Measurements from ENCODE around the gene METTL16. TPM values are rescaled to one million over a fixed set of nuclear protein-coding genes. Genes with fewer than 3 reads are reported as not detected.
A peak's percentile ranks its signal among the peaks of the same experiment; 100 is the strongest.

The METTL16 gene
- total and polyA plus RNA-seq, 9 of the 15 experiments (the other 6 are each of a cell fraction or from before 2014, with no cell fraction given) = 12.1 to 30.5 (median 19.8) TPM

DNA sequence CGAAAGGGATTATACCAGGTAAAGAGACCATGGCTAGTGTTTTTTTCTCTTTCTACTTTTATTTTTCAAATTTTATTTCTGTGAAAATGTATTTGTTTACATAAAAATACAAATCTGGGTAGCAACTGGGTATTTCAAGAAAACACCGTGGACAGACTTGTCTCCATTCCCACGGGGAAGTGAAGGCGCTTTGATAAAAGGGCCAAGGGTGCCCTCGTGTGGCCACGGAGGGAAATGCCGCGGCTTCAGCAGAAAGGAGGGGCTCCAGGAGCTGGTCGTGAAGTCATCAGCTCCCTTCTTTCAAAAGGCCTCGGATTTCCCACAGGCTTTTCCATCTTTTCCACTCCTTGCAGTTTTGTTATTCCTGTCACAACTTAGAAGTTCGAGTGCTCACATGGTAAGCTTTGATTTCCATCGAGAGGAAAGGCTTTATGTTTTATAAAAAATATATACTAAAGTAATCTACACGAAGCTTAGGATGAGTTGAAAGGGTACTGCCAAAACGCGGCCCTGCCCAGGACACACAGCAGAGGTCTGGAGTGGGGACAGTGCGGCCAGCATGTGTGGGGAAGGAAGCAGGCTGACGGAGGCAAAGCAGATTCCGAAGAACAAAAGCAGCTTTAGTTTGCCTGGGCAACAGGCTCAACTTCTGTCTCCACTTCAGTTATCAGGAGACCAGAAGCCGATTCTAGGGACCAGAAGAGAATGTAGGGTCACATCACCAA, 95.5 kb downstream of the METTL16 start (continued):
- peak; percentile 67 for TF ChIP-seq VEZF1 (CRISPR knock-in tag; IDR thresholded peaks at IDR 0.05)
- TF ChIP-seq ZSCAN32 (CRISPR knock-in tag; IDR thresholded peaks at IDR 0.05) = no peak
- peak; percentile 88 for TF ChIP-seq SMC3 (conservative IDR thresholded peaks at IDR 0.05; ENCODE audit: insufficient read depth, low read depth, low read length)
- no peak for TF ChIP-seq SLC30A9 (CRISPR knock-in tag; IDR thresholded peaks at IDR 0.05)

- H3K4me3 ChIP-seq = no peak overlapping the region
- no peak overlapping the region for H3K27ac ChIP-seq (ENCODE audit: extremely low read depth, low read depth, low read length)
- TF ChIP-seq MYC (IDR thresholded peaks at IDR 0.05; ENCODE audit: low read depth, low read length) (no peak), MYC (CRISPR knock-in tag; IDR thresholded peaks at IDR 0.05; ENCODE audit: borderline replicate concordance, low read depth) (no peak), RERE (CRISPR knock-in tag; IDR thresholded peaks at IDR 0.05; ENCODE audit: borderline replicate concordance) (no peak), ZNF23 (CRISPR knock-in tag; IDR thresholded peaks at IDR 0.05) (no peak), BHLHE40 (IDR thresholded peaks at IDR 0.05; ENCODE audit: low read length) (no peak), BRD4 (IDR thresholded peaks at IDR 0.05) (no peak), ZNF311 (CRISPR knock-in tag; IDR thresholded peaks at IDR 0.05) (no peak)
- no peaks in the 10 kb centered on the region; a peak in 1 of 5 replicates for H3K4me1 ChIP-seq (replicated peaks in 1 of 2; ENCODE audit: control insufficient read depth in 2 of 2, insufficient read depth in 2 of 2, low read length in 2 of 2)
- no peaks in the 10 kb centered on the region for H3K79me2 ChIP-seq (ENCODE audit: control insufficient read depth, insufficient read depth, low read length)
- no peak overlapping the region for H2AFZ ChIP-seq (ENCODE audit: low read depth, low read length)
- no TSS peak for BruUV-seq (replicated peaks)
- intact Hi-C loops (cut with micrococcal nuclease) (no loop called here), in situ Hi-C loops (cut with MboI) (no loop called here)
- H3K9ac ChIP-seq (ENCODE audit: insufficient read depth in 1 of 2, low read depth in 2 of 2, low read length in 2 of 2) = no peak overlapping the region
- H3K9me1 ChIP-seq (ENCODE audit: control insufficient read depth, insufficient read depth, low read length) = no peaks in the 10 kb centered on the region
- no peaks in the 10 kb centered on the region for H3K9me3 ChIP-seq (replicated peaks; ENCODE audit: control insufficient read depth, insufficient read depth, low read depth, low read length)
- peaks cover 46% of the 10 kb centered on the region; the same call in 2 of the 3 replicates for H3K36me3 ChIP-seq (ENCODE audit: control insufficient read depth, insufficient read depth, low read length)
- ATAC-seq (no peak), FAIRE-seq (no peak), DNase-seq (ENCODE audit: extremely low read depth in 1 of 4, low spot score in 3 of 4) (no peak)
- WGBS (ENCODE audit: insufficient coverage, low coverage, missing lambda C conversion rate) = 91% methylated on average over 4 of the region's 9 CpGs
- no peak overlapping the region for H3K4me2 ChIP-seq (ENCODE audit: insufficient read depth, low read length)
- POLR2A ChIA-PET = interaction anchor here (0.7 to 2.0 kb wide), 2 partner anchors 33 to 40 kb away, joined by 3 to 31 read pairs; no protein-coding TSS in a partner anchor
- no peaks in the 10 kb centered on the region for H3K27me3 ChIP-seq (ENCODE audit: control insufficient read depth in 2 of 2, insufficient read depth in 2 of 2, low read length in 2 of 2)
- no peaks in the 10 kb centered on the region for H4K20me1 ChIP-seq (replicated peaks; ENCODE audit: control insufficient read depth, insufficient read depth, low read length)
- CTCF ChIA-PET (ENCODE audit: low intra/inter-chr PET ratio) = interaction anchor here (1.5 to 6.0 kb wide), 2 partner anchors 33 to 45 kb away, joined by 7 to 78 read pairs; no protein-coding TSS in a partner anchor
Measured at GRCh38 chr17:2415081-2415480, 96.6 kb downstream of the METTL16 start.

All from K562 (cell line).